Stimulated activated naive CD8-positive, alpha-beta T cell treated with anti-CD3 and anti-CD28 coated beads, Interleukin-15, amount 100 ng/mL, for 72 hours (primary cell): Measurements from ENCODE around the gene GRK1.

Experiments
- ATAC-seq: fragments of 150-1000 bp; cut with Tn5 transposase; 2 replicates; pipeline ENCODE4 v1.10.0; 2021; ENCODE audit warnings: mild to moderate bottlenecking, moderate library complexity
- DNase-seq, 2 donors: peaks; one replicate each; pipeline ENCODE4 v3.0.0; 2021 to 2022
- H3K27ac Mint-ChIP-seq, 2 donors: one replicate each; pipeline ENCODE4 v1.8.0; 2022; ENCODE audit warnings: mild to moderate bottlenecking in 2 of 2, mixed read lengths in 2 of 2, moderate library complexity in 2 of 2
- H3K27me3 Mint-ChIP-seq: one replicate; pipeline ENCODE4 v1.8.0; 2022; ENCODE audit warnings: mixed read lengths
- H3K4me1 Mint-ChIP-seq: one replicate; pipeline ENCODE4 v1.8.0; 2022; ENCODE audit warnings: mild to moderate bottlenecking, mixed read lengths
- H3K4me3 Mint-ChIP-seq, 2 donors: one replicate each; pipeline ENCODE4 v1.8.0; 2022; ENCODE audit warnings: mild to moderate bottlenecking in 2 of 2, mixed read lengths in 2 of 2, moderate library complexity in 1 of 2
- H3K9me3 Mint-ChIP-seq, 2 donors: one replicate each; pipeline ENCODE4 v1.8.0; 2022; ENCODE audit warnings: mixed read lengths in 2 of 2

The GRK1 gene

DNA sequence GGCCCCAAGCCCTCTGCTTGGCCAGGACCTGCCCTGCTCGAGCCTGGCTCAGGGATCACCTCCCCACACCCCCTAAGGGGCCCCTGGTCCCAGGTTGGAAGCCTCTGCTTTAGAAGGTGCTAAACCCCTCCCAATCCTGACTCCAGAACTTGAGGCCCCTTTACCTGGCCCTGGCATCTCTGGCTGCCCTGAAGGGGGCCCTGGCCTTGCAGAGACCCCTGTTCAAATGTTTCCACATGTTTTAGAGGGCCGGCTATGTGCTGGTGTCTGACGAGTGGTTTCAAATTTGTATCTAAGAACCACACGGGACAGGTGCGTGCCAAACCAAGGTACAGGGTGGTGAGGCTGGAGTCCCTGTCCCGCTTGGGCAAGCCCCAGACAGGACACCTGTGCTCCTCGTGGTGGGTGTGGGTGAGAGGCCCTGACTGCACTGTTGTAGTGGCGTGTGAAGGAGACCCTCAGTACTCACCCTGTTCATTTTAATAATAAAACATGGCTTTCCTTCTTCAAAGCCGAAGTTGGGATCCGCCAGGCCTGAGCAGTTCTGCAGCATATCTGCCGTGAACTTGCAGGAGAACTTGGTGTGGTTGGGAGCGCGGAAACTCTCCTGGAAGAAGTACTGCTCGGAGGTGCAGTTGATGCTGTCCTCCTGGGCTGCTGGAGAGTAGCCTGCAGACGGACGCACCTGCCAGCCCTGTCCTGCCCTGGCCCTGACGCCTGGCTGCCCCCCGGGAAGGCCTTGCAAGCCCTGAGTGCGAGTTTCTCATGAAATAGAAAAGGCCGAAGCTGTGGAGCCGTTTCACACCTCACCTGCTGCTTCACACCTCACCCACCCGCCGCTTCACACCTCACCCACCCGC lies 14.4 kb upstream of the GRK1 start:
- H3K27me3 Mint-ChIP-seq = no peaks in the 10 kb centered on the region
- H3K4me1 Mint-ChIP-seq = peaks cover 13% of the 10 kb centered on the region
- DNase-seq (no peak), ATAC-seq (no peak)
- H3K4me3 Mint-ChIP-seq = no peak overlapping the region
- H3K9me3 Mint-ChIP-seq = no peaks in the 10 kb centered on the region
- no peak overlapping the region for H3K27ac Mint-ChIP-seq

DNA sequence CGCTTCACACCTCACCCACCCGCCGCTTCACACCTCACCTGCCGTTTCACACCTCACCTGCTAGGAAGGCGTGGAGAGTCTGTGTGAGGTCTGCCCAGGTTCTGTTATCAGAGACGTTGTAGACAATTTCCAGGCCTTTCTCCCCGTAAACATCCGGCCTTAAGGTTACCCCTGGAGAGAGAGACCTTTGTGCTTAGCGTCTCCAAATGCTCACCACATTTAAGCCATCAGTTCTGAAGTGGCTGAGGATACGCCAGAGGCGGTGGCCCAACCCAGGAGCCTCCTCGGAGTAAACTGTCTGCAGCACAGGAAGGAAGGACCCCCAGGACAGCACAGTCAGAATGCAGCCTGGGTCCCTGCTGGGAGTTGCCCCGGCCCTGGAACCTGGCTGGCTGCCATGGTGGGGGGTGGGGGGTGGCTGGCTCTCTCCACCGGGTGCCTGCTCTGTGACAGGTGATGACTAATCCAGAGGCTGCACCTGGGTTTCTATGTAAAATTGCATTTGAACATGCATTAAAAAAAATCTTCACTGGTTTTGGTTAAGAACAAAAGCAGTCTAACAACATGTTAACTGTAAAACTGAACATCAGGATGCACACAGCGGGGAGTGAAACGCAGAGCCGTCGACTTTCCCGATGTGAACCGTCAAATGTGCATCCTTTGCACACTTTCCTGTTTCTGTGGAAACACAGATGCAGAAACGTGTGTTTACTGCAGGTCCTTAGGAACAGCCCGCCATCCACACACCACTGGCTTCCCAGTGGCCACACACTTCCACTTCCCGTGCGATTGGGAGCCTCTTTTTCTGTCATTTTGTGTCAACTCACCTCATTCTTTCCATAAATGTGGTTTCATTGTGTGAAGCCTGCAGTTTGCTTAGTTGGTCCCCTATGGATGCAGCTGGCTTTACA lies 13.5 kb upstream of the GRK1 start:
- Mint-ChIP-seq H3K4me3 (no peak overlapping the region), H3K27me3 (no peaks in the 10 kb centered on the region), H3K9me3 (no peaks in the 10 kb centered on the region), H3K27ac (no peak overlapping the region), H3K4me1 (peaks cover 13% of the 10 kb centered on the region)
- DNase-seq (no peak), ATAC-seq (no peak)

DNA sequence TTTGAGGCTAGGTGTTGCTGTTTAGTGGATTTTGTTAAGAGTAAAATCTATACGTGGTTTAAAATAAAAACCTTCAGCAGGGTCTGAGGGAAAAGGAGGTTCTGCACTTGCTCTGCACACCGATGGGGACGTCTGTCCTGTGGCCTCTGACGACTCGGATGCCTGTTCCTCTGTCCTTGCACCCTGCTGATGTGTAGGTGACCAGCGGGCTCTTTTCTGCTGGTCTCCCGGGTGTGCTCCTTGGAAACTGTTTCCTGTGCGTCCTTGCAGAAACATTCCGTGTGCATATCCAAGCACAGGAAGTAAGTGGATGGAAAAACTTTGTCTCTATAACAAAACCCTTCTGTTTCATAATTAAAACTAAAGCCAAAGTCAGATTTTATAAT lies 12.9 kb upstream of the GRK1 start:
- ATAC-seq (no peak), DNase-seq (no peak)
- Mint-ChIP-seq H3K9me3 (no peaks in the 10 kb centered on the region), H3K4me3 (no peak overlapping the region), H3K4me1 (peaks cover 13% of the 10 kb centered on the region), H3K27me3 (no peaks in the 10 kb centered on the region), H3K27ac (no peak overlapping the region)

DNA sequence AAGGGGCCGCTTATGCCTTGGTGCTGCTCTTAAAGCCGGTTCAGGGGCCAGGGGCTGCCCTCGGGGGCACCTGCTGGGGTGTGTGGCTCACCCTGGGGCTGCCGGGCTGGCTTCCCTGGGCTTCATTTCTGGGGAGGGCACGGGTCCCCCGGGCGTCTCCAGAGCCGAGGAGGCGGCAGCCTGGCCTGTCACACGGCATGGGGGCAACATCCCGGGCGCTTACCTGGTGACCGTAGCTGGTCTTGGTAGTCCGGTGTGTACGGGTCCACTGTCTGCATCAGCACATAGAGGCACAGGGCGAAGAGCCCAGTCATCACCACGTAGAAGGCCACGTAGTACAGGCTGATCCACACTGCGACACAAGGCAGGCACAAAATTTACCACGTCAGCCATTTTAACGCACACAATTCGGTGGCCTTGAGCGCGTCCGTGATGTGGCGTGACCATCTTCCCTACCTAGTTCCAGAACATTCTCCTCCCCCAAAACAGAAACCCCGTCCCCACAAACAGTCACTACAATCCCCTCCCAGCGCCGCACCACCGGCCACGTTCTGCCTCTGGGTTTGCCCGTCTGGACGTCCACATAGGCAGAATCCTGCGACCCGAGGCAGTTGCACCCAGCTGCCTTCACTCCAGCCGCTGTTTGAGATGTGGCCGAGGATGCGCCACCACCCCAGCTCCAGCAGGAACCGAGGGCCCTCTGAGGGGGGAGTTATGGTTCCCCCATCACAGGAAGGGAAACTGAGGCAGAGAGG lies 12.3 kb upstream of the GRK1 start:
- Mint-ChIP-seq H3K27me3 (no peaks in the 10 kb centered on the region), H3K4me1 (peaks cover 13% of the 10 kb centered on the region), H3K4me3 (no peak overlapping the region), H3K9me3 (no peaks in the 10 kb centered on the region), H3K27ac (no peak overlapping the region)
- DNase-seq = no peak
- ATAC-seq = no peak

DNA sequence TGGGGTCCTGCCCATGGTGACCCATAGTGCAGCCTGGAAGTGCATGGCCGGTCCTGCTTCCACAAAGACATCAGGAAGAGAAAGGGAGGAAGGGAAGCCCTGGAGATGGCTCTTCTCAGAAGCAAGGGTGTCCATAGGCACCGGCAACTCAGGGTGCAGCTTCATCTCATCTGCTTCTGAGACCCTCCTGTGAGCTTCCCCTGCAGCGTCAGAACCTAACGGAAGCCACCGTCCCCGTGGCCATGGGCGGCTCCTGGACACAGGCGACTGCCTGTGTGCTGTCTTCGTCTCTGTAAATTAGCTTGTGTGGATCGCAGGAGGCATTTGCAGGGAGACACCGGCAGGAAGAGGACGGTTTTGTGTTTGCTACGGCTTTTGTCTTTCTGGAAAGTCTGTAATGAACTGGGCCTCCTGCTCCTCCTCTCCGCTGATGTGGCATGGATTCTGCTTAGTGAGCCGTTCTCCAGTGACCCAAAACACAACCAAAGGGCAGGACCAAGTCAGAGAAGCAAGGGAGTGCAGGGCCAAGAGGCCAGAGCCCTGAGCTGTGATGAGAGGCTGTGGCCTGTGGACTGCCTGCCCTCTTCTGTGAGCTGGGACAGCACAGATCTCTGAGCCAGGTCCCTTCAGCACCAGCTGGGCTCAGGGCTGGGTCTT lies 11.5 kb upstream of the GRK1 start:
- no peaks in the 10 kb centered on the region for H3K27me3 Mint-ChIP-seq
- H3K9me3 Mint-ChIP-seq = peaks cover 0 to 6% of the 10 kb centered on the region in 2 donors
- H3K27ac Mint-ChIP-seq = no peak overlapping the region
- H3K4me3 Mint-ChIP-seq = no peak overlapping the region
- no peak for DNase-seq
- peaks cover 13% of the 10 kb centered on the region for H3K4me1 Mint-ChIP-seq
- ATAC-seq = no peak

DNA sequence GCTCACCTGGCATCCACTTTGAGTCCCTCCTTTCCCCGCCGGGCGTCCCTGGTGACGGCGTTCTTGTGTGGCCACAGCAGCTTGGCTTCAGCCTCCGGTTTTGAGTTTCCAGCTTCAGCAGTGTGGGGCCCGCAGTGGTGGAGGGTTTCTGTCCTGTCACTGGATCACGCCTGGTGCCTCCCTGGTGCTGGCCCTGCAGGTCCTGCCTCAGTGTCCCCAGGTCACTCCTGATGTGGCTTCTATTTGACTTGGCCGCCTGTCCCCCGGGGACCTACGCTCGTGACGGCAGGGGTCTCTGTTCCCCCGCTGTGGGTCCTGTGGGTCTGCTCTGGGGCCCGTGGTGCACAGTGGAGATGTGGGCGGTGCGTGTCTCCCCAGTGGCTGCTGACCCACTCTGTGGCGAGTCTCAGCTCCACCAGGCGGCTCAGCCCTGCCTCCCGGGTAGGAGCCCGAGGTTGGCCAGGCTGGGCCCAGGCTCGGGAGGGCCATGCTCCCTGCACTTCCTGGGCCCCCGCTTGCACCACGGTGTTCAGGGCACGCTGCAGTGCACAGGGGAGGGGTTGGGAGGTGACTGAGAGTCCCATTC lies 10.9 kb upstream of the GRK1 start:
- H3K27me3 Mint-ChIP-seq = no peaks in the 10 kb centered on the region
- ATAC-seq = no peak
- no peak for DNase-seq
- peaks cover 6 to 12% of the 10 kb centered on the region in 2 donors for H3K9me3 Mint-ChIP-seq
- peaks cover 13% of the 10 kb centered on the region for H3K4me1 Mint-ChIP-seq
- peak overlapping the region in 1 of 2 donors; percentile 34 for H3K27ac Mint-ChIP-seq
- H3K4me3 Mint-ChIP-seq = no peak overlapping the region

DNA sequence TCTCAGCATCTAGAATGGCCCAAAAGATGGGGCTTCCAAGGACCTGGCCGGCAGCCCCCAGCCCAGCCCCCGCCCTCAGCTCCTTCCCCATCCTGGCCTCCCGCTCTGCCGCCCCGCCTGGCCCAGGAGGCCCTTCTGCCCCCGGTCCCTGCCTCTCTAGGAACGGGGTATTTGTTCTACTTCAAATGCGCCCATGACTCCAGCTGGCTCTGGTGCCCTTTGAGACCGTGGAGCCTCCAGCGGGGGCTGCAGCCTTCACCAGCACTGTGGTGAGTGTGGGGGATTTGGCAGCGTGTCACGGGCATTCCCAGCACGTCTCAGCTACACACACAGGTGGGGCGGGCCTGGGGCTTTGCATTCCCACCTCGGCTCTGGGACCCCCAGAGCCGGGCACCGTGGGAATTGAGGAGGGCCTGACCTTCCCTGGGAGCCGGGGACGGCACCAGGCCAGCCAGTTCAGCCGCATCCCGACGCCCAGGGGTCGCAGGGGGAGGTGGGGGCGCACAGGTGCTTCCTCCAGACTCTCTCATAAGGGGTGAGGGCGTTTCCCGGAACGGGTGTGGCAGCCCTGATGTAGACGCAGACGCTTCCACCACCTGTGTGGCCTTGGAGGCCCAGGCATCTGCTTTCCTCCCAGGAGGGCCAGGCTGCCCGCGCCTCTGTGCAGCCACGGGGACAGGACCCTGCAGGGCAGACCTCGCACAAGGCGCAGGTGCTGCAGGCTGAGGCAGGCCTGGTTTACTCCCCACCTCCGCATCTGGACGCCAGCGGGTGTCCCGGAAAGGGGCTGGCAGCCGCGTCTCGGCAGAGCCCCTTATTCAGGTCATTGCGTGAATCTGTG lies 10.0 kb upstream of the GRK1 start:
- peaks cover 13% of the 10 kb centered on the region for H3K4me1 Mint-ChIP-seq
- H3K4me3 Mint-ChIP-seq = no peak overlapping the region
- H3K27me3 Mint-ChIP-seq = no peaks in the 10 kb centered on the region
- no peak for DNase-seq
- H3K9me3 Mint-ChIP-seq = peaks cover 15 to 22% of the 10 kb centered on the region in 2 donors
- ATAC-seq = no peak
- H3K27ac Mint-ChIP-seq = no peak overlapping the region

DNA sequence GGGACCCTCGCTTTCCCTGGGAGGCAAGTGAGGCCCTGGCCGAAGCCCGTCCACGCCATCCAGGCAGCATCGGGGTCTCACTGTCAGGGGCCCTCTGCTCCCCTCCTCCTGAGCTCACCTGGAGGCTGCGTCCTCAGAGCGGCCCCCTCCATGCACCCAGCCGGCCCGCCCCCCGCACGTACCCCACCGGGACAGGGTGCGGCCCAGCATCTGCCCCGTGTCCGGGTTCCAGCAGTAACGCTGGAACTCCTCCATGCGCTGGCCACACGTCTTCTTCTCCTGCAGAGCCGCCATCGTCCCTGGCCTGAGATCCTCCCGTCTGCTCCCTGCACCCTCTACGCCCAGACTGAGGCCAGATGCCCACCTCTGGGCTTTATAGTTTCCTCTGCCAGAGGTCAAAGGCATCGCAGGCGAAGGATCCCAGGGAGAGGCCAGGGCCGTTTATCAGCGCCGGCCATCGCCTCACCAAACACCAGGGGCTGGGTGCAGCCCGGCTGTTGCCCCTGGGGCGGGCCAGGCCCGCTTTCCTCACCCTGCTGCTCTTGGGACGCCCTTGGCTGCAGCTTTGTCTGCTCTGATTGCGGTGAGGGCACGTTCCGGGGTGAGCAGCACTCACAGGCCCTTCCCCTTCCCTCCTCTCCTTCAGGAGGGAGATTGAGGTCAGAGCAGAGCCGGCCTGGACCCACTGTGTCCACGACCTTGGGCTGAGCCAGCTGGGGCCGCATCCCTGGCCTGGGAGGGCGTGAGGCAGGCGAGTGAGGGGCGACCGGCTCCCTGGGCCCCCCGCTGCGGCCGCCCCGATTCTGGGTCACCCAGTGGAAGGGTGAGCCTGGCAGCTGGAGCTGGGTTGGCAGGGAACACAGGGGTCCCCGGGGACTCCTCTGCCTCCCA lies 8.9 kb upstream of the GRK1 start, which contains the start of gene ATP4B:
Gene ATP4B, minus strand, starts transcription at position 348 of the 891 bp plus-strand sequence. Its CDS starts 54 bp downstream, at position 294.
- H3K9me3 Mint-ChIP-seq = peaks cover 15 to 24% of the 10 kb centered on the region in 2 donors
- no peak within 1 kb of the TSS for H3K27ac Mint-ChIP-seq
- DNase-seq = no peak
- no peak within 1 kb of the TSS for H3K4me3 Mint-ChIP-seq
- H3K27me3 Mint-ChIP-seq = no peaks in the 10 kb centered on the region
- peak; percentile 40 for ATAC-seq
- peaks cover 12% of the 10 kb centered on the region for H3K4me1 Mint-ChIP-seq

DNA sequence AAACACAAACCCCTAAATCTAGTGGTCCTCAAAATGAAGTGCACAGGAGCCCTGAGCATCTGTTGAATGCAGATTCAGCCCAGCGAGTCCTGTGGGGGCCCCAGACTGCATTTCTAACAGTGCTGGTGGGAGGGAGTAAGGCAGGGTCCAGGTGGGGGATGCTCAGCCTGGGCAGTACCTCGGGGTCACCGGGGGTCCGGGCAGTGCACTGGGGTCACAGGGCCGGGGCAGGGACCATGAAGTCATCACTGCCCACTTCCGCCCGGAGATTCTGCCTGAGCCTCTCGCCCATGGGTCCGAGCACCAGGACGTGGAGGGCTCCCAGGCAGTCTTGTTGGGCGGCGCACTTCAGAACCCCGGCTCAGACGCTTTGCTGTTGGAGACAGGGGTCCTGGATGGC lies 8.2 kb upstream of the GRK1 start:
- Mint-ChIP-seq H3K4me3 (no peak overlapping the region), H3K9me3 (peaks cover 15 to 24% of the 10 kb centered on the region in 2 donors), H3K27ac (no peak overlapping the region), H3K27me3 (no peaks in the 10 kb centered on the region), H3K4me1 (peaks cover 5% of the 10 kb centered on the region)
- ATAC-seq (no peak), DNase-seq (no peak)

DNA sequence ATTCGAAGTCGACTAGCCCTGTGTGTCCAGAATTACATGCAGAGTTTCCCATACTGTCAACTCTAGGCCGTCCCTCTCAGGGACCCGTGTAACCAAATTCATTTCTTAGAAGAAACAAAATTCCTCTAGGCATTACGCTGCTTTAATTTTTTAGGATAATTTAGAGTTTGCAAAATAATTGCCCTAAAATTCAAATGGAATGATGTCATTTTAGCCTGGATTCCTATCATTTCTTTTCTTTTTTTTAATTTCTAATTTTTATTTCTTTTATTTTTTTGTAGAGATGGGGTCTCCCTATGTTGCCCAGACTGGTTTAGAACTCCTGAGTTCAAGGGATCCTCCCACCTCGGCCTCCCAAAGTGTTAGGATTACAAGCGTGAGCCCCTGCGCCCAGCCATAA lies 7.7 kb upstream of the GRK1 start:
- Mint-ChIP-seq H3K4me1 (no peaks in the 10 kb centered on the region), H3K4me3 (no peak overlapping the region), H3K9me3 (peaks cover 15 to 24% of the 10 kb centered on the region in 2 donors), H3K27me3 (no peaks in the 10 kb centered on the region), H3K27ac (no peak overlapping the region)
- ATAC-seq (no peak), DNase-seq (no peak)

DNA sequence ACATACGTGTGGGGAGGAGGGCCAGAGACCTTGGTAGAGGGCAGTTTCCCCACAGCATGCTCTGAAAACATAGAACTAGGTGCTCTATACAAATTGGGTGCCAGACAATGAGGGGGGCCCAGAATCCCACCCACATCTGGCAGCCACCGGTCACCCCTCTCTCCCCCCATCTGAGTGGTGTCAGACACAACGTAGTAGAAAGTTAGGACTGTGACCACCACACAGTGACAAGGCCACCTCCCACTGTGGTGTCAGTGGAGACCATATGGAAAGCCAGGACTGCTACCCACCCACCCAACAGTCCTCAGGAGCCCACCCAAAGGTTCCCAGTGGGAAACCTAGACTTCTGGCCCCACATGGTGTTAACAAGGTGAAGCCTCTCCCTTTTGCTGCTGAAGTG lies 7.0 kb upstream of the GRK1 start:
- no peak overlapping the region for H3K4me3 Mint-ChIP-seq
- DNase-seq = no peak
- H3K9me3 Mint-ChIP-seq = peaks cover 15 to 24% of the 10 kb centered on the region in 2 donors
- no peaks in the 10 kb centered on the region for H3K4me1 Mint-ChIP-seq
- H3K27ac Mint-ChIP-seq = no peak overlapping the region
- H3K27me3 Mint-ChIP-seq = no peaks in the 10 kb centered on the region
- ATAC-seq = no peak

DNA sequence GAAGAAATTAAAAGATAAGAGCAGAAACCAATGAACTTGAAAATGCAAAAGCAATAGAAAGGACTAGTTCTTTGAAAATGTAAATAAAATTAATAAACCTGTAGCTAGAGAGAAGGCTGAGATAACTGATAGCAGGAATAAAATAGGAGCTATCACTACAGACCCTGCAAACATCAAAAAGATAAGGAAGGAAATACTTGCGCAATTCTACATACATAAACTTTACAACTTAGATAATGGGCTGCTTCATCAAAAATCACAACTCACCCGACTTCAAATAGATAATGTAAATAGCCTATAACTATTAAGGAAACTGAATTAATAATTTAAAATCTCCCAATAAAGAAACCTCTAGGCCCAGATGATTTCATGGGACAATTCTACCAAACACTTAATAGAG lies 5.5 kb upstream of the GRK1 start:
- no peak for DNase-seq
- Mint-ChIP-seq H3K27me3 (no peaks in the 10 kb centered on the region), H3K9me3 (peaks cover 15 to 24% of the 10 kb centered on the region in 2 donors), H3K27ac (no peak overlapping the region), H3K4me3 (no peak overlapping the region), H3K4me1 (no peaks in the 10 kb centered on the region)
- ATAC-seq = no peak

DNA sequence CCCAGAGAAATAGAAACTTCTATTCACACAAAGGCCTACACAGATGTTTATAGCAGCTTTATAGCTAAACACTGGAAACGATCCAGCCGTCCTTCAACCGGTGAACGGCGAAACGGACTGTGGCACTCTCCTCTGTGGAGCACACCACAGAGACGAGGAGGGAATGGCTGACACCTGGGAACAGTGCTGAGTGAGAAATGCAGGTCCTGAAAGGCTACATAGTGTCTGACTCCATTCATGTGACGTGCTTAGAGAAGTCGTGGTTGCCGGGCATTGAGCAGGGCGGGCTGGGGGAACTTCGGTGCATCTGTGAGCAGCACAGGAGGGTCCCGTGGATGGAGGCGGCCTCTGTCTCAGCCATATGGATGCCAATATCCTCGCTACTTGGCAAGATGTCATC lies 3.1 kb upstream of the GRK1 start:
- Mint-ChIP-seq H3K4me1 (no peaks in the 10 kb centered on the region), H3K27me3 (no peaks in the 10 kb centered on the region), H3K27ac (no peak overlapping the region), H3K4me3 (no peak overlapping the region), H3K9me3 (peaks cover 15 to 24% of the 10 kb centered on the region in 2 donors)
- DNase-seq (no peak), ATAC-seq (no peak)
